GM21515 (cell line): ENCODE measurements around the gene KREMEN1.
"Not testable (repeated sequence)": the region's sequence is repeated elsewhere in the genome, so short reads cannot be mapped to it uniquely, and the experiment has no call there.

ENCODE experiments used
- ATAC-seq: cut with Tn5 transposase; IDR thresholded peaks from one replicate; pipeline ENCODE4 v1.9.1; 2021; ENCODE audit not compliant: unreplicated experiment

The KREMEN1 gene

GRCh38 chr22:29074276-29074772 lies 1.5 kb downstream of the KREMEN1 start:
- no peak for ATAC-seq

GRCh38 chr22:29078036-29078868 lies 5.4 kb downstream of the KREMEN1 start:
- no peak for ATAC-seq

- ATAC-seq: no peak
These were observed 6.0 kb downstream of the KREMEN1 start for GRCh38 chr22:29078869-29079207.

- ATAC-seq: no peak
These were observed 6.5 kb downstream of the KREMEN1 start for GRCh38 chr22:29079218-29079901.

GRCh38 chr22:29080106-29080975 lies 7.5 kb downstream of the KREMEN1 start:
- no peak for ATAC-seq

GRCh38 chr22:29081517-29082236 lies 8.8 kb downstream of the KREMEN1 start:
- no peak for ATAC-seq

- no peak for ATAC-seq
These were observed 10.2 kb downstream of the KREMEN1 start for GRCh38 chr22:29082826-29083545.

GRCh38 chr22:29083576-29083932 lies 10.7 kb downstream of the KREMEN1 start:
- ATAC-seq: not testable (repeated sequence)

- ATAC-seq: no peak
These were observed 11.2 kb downstream of the KREMEN1 start for GRCh38 chr22:29083933-29084591.

- no peak for ATAC-seq
These were observed 14.2 kb downstream of the KREMEN1 start for GRCh38 chr22:29087012-29087411.

- ATAC-seq: no peak
These were observed 16.0 kb downstream of the KREMEN1 start for GRCh38 chr22:29088809-29089208.

- no peak for ATAC-seq
These were observed 16.7 kb downstream of the KREMEN1 start for GRCh38 chr22:29089507-29089906.

- no peak for ATAC-seq
These were observed 17.2 kb downstream of the KREMEN1 start for GRCh38 chr22:29090039-29090438.

- no peak for ATAC-seq
These were observed 19.4 kb downstream of the KREMEN1 start for GRCh38 chr22:29092243-29092642.

- ATAC-seq: no peak
These were observed 20.2 kb downstream of the KREMEN1 start for GRCh38 chr22:29093030-29093429.

GRCh38 chr22:29093501-29094300 lies 20.9 kb downstream of the KREMEN1 start:
- no peak for ATAC-seq

- no peak for ATAC-seq
These were observed 22.6 kb downstream of the KREMEN1 start for GRCh38 chr22:29095459-29095858.

- no peak for ATAC-seq
These were observed 24.2 kb downstream of the KREMEN1 start for GRCh38 chr22:29096736-29097669.
